Suprapubic skin (tissue), 3 donors: ENCODE measurements around the gene NEURL1B.

Experiments used
- CTCF ChIP-seq, 2 donors: fragments of 200-600 bp in 1 of 2; fragments of 450-650 bp in 1 of 2; sonication (generic) in 1 of 2; IDR thresholded peaks; one replicate each; pipeline ENCODE4 v1.5.1; 2016 to 2019; ENCODE audit warnings: antibody characterized with exemption in 2 of 2, mild to moderate bottlenecking in 1 of 2, moderate library complexity in 1 of 2
- POLR2A ChIP-seq, 2 donors: fragments of 450-650 bp; IDR thresholded peaks; one replicate each; pipeline ENCODE4 v1.6.1; 2017; ENCODE audit warnings: antibody characterized with exemption in 2 of 2, mild to moderate bottlenecking in 2 of 2, moderate library complexity in 2 of 2

GRCh38 chr5:172672681-172673080 is 31.6 kb downstream of the NEURL1B start:
- TF ChIP-seq POLR2A (IDR thresholded peaks at IDR 0.05) (no peak), CTCF (IDR thresholded peaks at IDR 0.05) (no peak)
